WERI-Rb-1 (cell line): ENCODE measurements around the gene RHBDL1.

Experiments used
- DNase-seq: peaks from one replicate; pipeline ENCODE4 v3.0.0-alpha.2; 2020
- H3K27ac ChIP-seq: fragments of 250-450 bp; sonication (Bioruptor Pico); 2 replicates; pipeline ENCODE4 v1.5.1; 2020; ENCODE audit warnings: mild to moderate bottlenecking, moderate library complexity
- H3K27me3 ChIP-seq: fragments of 250-450 bp; sonication (Bioruptor Pico); 2 replicates; pipeline ENCODE4 v1.5.1; 2021; ENCODE audit warnings: mild to moderate bottlenecking, low read depth, moderate library complexity; ENCODE audit not compliant: insufficient read depth, severe bottlenecking
- H3K36me3 ChIP-seq: fragments of 250-450 bp; sonication (Bioruptor Pico); 2 replicates; pipeline ENCODE4 v1.5.1; 2020; ENCODE audit warnings: mild to moderate bottlenecking, moderate library complexity
- H3K4me3 ChIP-seq: 2 replicates; pipeline ENCODE4 v1.5.1; 2011; ENCODE audit warnings: low read depth, mild to moderate bottlenecking, control low read depth, low read length
- H3K9me3 ChIP-seq: fragments of 250-450 bp; sonication (Bioruptor Pico); 2 replicates; pipeline ENCODE4 v1.5.1; 2021; ENCODE audit warnings: mild to moderate bottlenecking, moderate library complexity; ENCODE audit not compliant: severe bottlenecking
- TF ChIP-seq, protein P1 (sequence below): IDR thresholded peaks from 2 replicates; pipeline ENCODE4 v1.5.1; 2011; ENCODE audit warnings: low read depth, mild to moderate bottlenecking, control low read depth, inconsistent platforms, low read length

RHBDL1 gene

DNA sequence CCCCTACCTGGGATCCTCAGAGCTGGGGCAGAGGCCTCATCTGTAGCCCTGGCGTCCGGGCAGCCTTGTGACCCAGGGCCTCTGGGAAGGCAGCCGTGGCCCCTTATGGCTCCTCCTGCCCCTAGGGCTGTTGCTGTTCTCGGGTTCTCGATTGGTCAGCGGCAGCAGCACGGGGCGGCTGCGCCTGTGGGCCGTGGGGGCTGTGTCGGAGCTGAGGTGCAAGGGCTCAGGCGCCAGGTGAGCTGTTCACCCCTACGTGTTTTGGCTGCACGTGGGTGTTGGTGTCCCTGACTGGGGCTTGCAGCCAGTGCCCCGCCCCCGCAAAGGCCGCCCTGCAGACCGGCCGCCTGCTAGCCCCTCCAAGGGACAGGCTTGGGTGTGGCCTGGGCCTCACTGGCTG is 13.4 kb upstream of the RHBDL1 start:
- Histone ChIP-seq H3K27ac (no peak overlapping the region), H3K9me3 (no peaks in the 10 kb centered on the region), H3K27me3 (no peaks in the 10 kb centered on the region), H3K4me3 (no peak overlapping the region), H3K36me3 (peaks cover 61% of the 10 kb centered on the region)
- TF ChIP-seq, protein P1, sequence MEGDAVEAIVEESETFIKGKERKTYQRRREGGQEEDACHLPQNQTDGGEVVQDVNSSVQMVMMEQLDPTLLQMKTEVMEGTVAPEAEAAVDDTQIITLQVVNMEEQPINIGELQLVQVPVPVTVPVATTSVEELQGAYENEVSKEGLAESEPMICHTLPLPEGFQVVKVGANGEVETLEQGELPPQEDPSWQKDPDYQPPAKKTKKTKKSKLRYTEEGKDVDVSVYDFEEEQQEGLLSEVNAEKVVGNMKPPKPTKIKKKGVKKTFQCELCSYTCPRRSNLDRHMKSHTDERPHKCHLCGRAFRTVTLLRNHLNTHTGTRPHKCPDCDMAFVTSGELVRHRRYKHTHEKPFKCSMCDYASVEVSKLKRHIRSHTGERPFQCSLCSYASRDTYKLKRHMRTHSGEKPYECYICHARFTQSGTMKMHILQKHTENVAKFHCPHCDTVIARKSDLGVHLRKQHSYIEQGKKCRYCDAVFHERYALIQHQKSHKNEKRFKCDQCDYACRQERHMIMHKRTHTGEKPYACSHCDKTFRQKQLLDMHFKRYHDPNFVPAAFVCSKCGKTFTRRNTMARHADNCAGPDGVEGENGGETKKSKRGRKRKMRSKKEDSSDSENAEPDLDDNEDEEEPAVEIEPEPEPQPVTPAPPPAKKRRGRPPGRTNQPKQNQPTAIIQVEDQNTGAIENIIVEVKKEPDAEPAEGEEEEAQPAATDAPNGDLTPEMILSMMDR, result no peak
- DNase-seq, result no peak

DNA sequence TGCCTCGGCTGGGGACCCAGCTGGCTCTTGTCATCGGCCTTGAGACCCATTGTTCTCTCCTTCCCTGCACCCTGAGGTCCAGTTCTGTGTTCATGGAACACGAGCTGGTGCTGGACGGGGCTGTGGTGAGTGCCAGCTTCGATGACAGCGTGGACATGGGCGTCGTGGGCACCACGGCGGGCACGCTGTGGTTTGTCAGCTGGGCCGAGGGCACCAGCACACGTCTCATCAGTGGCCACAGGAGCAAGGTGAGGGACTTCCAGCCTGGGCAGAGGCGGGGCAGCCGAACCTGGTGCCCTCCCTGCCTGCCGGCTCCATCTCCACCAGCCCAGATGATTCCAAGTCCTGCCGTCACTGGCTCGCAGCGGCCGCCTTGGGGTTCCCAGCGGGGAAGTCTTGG is 12.9 kb upstream of the RHBDL1 start:
- H3K27ac ChIP-seq, result no peak overlapping the region

DNA sequence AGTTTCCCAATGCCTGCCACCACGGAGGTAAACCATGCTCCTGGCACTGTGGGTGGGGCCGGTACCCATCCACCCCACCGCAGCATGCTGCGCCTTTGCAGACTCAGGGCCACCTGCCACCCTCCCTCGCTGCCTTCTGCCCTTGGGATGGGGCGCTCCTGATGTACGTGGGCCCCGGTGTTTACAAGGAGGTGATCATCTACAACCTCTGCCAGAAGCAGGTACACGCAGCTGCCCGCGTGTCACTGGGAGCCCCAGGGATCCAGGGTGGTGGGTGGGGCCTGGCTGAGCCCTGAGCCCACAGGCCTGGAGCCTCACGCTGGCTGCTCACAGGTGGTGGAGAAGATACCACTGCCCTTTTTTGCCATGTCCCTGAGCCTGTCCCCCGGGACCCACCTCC is 8.9 kb upstream of the RHBDL1 start:
- Histone ChIP-seq H3K36me3 (peaks cover 59% of the 10 kb centered on the region), H3K27ac (no peak overlapping the region), H3K9me3 (no peaks in the 10 kb centered on the region), H3K4me3 (no peak overlapping the region), H3K27me3 (no peaks in the 10 kb centered on the region)
- TF ChIP-seq, protein P1, result no peak
- DNase-seq, result no peak

More for the DNA sequence above, 12.9 kb upstream of the RHBDL1 start:
- Histone ChIP-seq H3K4me3 (no peak overlapping the region), H3K9me3 (no peaks in the 10 kb centered on the region), H3K27me3 (no peaks in the 10 kb centered on the region), H3K36me3 (peaks cover 61% of the 10 kb centered on the region)
- TF ChIP-seq, protein P1, result no peak
- no peak for DNase-seq

DNA sequence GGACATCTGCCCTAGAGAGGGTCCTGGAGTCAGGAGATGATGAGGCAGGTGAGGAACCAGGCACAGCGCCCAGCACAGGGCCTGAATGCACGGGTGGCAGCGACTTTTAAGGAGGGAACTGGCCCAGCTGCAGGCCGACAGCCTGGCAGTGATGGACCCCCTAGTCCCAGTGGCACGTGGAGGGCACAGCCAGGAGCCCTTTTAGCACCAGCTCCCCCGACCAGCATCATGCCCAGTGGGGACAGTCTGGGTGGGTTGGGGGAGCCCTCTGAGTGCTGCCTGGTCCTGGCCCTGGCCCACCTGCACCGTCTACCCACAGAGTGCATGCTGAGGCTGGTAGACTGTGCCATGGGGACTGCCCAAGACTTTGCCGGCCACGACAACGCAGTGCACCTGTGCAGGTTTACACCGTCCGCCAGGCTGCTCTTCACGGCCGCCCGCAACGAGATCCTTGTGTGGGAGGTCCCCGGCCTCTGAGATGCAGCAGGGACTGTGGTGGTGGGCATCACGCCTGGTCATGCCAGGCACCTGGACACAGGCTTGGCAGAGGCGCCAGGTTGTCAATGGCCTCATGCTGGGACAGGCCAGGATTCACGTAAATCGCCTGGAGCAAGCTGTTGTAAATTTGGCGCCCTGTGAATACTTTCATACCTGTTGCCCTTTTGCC is 8.2 kb upstream of the RHBDL1 start:
- Histone ChIP-seq H3K36me3 (peaks cover 57% of the 10 kb centered on the region), H3K27ac (peak overlapping the region; percentile 88), H3K9me3 (no peaks in the 10 kb centered on the region), H3K4me3 (no peak overlapping the region), H3K27me3 (no peaks in the 10 kb centered on the region)
- TF ChIP-seq, protein P1, result no peak
- DNase-seq, result no peak

DNA sequence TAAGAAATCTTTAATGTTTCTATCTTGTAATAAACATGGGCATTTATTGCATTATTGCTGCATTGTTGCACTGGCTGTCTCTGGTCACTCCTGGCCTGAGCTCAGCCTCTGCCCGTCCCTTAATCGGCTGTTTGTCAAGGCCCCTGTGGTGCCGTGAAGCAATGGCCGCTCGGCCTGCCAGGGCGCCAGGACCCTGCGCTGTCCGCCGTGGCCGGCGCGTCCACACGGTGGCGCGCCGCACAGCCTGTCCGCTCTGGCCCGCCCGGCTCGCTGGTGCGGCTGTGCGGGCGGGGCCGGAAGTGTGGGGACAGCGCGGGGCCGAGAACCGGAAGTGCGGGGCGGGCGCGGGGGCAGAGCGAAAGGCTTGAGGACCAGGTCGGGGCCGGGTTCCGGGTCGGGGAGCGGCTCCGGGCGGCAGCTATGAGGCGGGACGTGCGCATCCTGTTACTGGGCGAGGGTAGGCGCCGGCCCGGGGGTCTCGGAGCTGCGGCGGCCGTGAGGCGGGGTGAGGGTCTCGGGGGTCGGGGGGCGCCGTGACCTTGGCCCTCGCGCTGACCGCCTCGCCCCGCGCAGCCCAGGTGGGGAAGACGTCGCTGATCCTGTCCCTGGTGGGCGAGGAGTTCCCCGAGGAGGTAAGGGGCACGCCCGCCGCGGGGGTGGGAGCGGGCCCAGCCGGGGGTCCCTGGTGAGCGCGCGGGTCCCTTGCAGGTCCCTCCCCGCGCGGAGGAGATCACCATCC is 7.5 kb upstream of the RHBDL1 start, which contains the start of gene RHOT2:
TSS of gene RHOT2 (plus strand) at position 353 of the 739 bp plus-strand sequence. CDS start at position 421, 68 bp downstream.
- H3K9me3 ChIP-seq, result no peaks in the 10 kb centered on the region
- H3K27ac ChIP-seq, result peak within 1 kb of the TSS; percentile 88
- TF ChIP-seq, protein P1, result peak; percentile 86
- H3K36me3 ChIP-seq, result peaks cover 57% of the 10 kb centered on the region
- DNase-seq, result peak; percentile 94
- H3K4me3 ChIP-seq, result peak within 1 kb of the TSS; percentile 84
- no peaks in the 10 kb centered on the region for H3K27me3 ChIP-seq
